Transverse colon (tissue), 4 donors: Measurements from ENCODE around the gene SPATA17. TPM values are rescaled to one million over a fixed set of nuclear protein-coding genes. Genes with fewer than 3 reads are reported as not detected.

Experiments used
- DNase-seq: peaks from one replicate; pipeline ENCODE4 v3.0.0-alpha.2; 2019
- H3K27ac ChIP-seq, 4 donors: fragments of 200-600 bp; sonication (generic); 2 replicates each; pipeline ENCODE4 v1.5.1; 2016 to 2018; ENCODE audit warnings: inconsistent platforms in 4 of 4
- H3K27me3 ChIP-seq: fragments of 200-600 bp; sonication (generic); 2 replicates; pipeline ENCODE4 v1.5.1; 2017; ENCODE audit warnings: inconsistent platforms
- H3K36me3 ChIP-seq, 4 donors: fragments of 200-600 bp; sonication (generic); 2 replicates each; pipeline ENCODE4 v1.5.1; 2017 to 2019; ENCODE audit warnings: inconsistent platforms in 4 of 4
- H3K4me1 ChIP-seq, 4 donors: fragments of 200-600 bp; sonication (generic); 2 replicates each; pipeline ENCODE4 v1.5.1; 2017 to 2020; ENCODE audit warnings: inconsistent platforms in 4 of 4
- H3K4me3 ChIP-seq, 4 donors: fragments of 200-600 bp; sonication (generic); 1 replicate in 1 of 4; 2 replicates in 3 of 4; pipeline versions ENCODE4 v1.5.1 to v1.6.1; 2017 to 2019; ENCODE audit warnings: inconsistent platforms in 4 of 4
- H3K9me3 ChIP-seq, 2 donors: fragments of 200-600 bp; sonication (generic); 2 replicates each; pipeline ENCODE4 v1.5.1; 2017 to 2019; ENCODE audit warnings: inconsistent platforms in 2 of 2
- EP300 ChIP-seq: sonication (generic); formaldehyde crosslinking; IDR thresholded peaks from one replicate; pipeline ENCODE4 v1.6.1; 2017; ENCODE audit warnings: antibody characterized with exemption, low read depth
- POLR2A ChIP-seq: fragments of 450-650 bp; IDR thresholded peaks from one replicate; pipeline ENCODE4 v1.6.1; 2016; ENCODE audit warnings: antibody characterized with exemption, mild to moderate bottlenecking, moderate library complexity
- POLR2AphosphoS5 ChIP-seq, 3 donors: sonication (generic); formaldehyde crosslinking; IDR thresholded peaks; one replicate each; pipeline ENCODE4 v1.6.1; 2016; ENCODE audit warnings: antibody characterized with exemption in 3 of 3
- WGBS, 2 donors: methylation state at CpG; one replicate each; pipeline ENCODE4 v1.1.5; 2018; ENCODE audit warnings: low coverage in 1 of 2; 5-methylcytosine and 5-hydroxymethylcytosine counted together
- in situ Hi-C, 4 donors: fragments of 200-750 bp; cut with MboI; loops; one replicate each; pipeline versions ENCODE4 v1.15.0 to v1.15.1; 2017; ENCODE audit warnings: low sequenced_read_pairs in 3 of 4, low pct_ligation_motif_present in 1 of 4, low pct_unique_long_range_greater_than_20kb in 1 of 4
- intact Hi-C: fragments of 100-400 bp; cut with DNase I; formaldehyde crosslinking; loops from one replicate; pipeline ENCODE4 v1.15.1; 2023; ENCODE audit warnings: low total_unique reads
- total RNA-seq, 4 donors: library from RNA; depleted of rRNA; stranded (reverse); fragments of >200 nt; gene quantifications; one replicate each; pipeline ENCODE4 v1.1.0, GENCODE V29; 2016
- TF ChIP-seq, protein P1 (sequence below), 5 experiments: fragments of 200-600 bp in 3 of 5; fragments of 450-650 bp in 2 of 5; sonication (generic) in 3 of 5; IDR thresholded peaks; 1 replicate in 2 of 5; 2 replicates in 3 of 5; pipeline ENCODE4 v1.5.1; 2016 to 2017; ENCODE audit warnings: antibody characterized with exemption in 5 of 5, inconsistent platforms in 3 of 5, mild to moderate bottlenecking in 2 of 5, moderate library complexity in 1 of 5

The SPATA17 gene
- total RNA-seq, 4 donors from 2014 or later: under 0.01 TPM; not detected in 2

DNA sequence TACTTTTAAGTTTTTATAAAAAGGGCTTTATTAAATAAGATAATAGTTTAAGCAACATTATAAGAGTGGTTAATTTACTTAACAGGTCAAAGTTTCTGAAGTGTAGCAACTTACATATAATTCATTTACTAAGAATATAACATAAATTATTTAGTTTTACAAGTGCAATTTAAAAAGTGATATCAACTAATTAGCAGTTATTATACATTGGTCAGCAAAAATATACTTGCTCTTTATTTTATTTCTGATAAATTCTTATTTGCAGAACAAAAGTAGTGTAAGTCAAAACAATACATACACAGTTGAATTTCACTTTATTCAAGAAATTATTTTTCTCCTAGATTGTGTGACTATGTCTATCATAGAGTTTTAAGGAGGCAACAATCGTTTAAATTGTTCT, 215.6 kb downstream of the SPATA17 start:
- H3K4me3 ChIP-seq: no peak overlapping the region
- no peaks in the 10 kb centered on the region for H3K9me3 ChIP-seq
- WGBS, 2 donors: 48 to 68% methylated on average over 1 of the region's 1 CpG
- H3K36me3 ChIP-seq: no peaks in the 10 kb centered on the region
- DNase-seq: no peak
- no peak for TF ChIP-seq POLR2AphosphoS5 (IDR thresholded peaks at IDR 0.05)
- TF ChIP-seq EP300: no peak
- TF ChIP-seq, protein P1, sequence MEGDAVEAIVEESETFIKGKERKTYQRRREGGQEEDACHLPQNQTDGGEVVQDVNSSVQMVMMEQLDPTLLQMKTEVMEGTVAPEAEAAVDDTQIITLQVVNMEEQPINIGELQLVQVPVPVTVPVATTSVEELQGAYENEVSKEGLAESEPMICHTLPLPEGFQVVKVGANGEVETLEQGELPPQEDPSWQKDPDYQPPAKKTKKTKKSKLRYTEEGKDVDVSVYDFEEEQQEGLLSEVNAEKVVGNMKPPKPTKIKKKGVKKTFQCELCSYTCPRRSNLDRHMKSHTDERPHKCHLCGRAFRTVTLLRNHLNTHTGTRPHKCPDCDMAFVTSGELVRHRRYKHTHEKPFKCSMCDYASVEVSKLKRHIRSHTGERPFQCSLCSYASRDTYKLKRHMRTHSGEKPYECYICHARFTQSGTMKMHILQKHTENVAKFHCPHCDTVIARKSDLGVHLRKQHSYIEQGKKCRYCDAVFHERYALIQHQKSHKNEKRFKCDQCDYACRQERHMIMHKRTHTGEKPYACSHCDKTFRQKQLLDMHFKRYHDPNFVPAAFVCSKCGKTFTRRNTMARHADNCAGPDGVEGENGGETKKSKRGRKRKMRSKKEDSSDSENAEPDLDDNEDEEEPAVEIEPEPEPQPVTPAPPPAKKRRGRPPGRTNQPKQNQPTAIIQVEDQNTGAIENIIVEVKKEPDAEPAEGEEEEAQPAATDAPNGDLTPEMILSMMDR (IDR thresholded peaks at IDR 0.05): no peak
- no peak for TF ChIP-seq POLR2A
- in situ Hi-C loops (no loop called here), intact Hi-C loops (no loop called here)
- H3K27me3 ChIP-seq: no peaks in the 10 kb centered on the region
- no peak overlapping the region for H3K27ac ChIP-seq
- H3K4me1 ChIP-seq: no peaks in the 10 kb centered on the region

- 79 to 83% methylated on average over 2 to 3 of the region's 3 CpGs for WGBS, 2 donors
- Histone ChIP-seq H3K4me3 (no peak overlapping the region), H3K27me3 (no peaks in the 10 kb centered on the region), H3K4me1 (no peaks in the 10 kb centered on the region), H3K36me3 (no peaks in the 10 kb centered on the region), H3K9me3 (no peaks in the 10 kb centered on the region), H3K27ac (no peak overlapping the region)
- intact Hi-C loops: no loop called here
- TF ChIP-seq EP300 (no peak), POLR2AphosphoS5 (IDR thresholded peaks at IDR 0.05) (no peak)
- TF ChIP-seq, protein P1 (IDR thresholded peaks at IDR 0.05): no peak
- no peak for DNase-seq
- in situ Hi-C loops: no loop called here
These were observed 216.5 kb downstream of the SPATA17 start for GRCh38 chr1:217847643-217848042.

DNA sequence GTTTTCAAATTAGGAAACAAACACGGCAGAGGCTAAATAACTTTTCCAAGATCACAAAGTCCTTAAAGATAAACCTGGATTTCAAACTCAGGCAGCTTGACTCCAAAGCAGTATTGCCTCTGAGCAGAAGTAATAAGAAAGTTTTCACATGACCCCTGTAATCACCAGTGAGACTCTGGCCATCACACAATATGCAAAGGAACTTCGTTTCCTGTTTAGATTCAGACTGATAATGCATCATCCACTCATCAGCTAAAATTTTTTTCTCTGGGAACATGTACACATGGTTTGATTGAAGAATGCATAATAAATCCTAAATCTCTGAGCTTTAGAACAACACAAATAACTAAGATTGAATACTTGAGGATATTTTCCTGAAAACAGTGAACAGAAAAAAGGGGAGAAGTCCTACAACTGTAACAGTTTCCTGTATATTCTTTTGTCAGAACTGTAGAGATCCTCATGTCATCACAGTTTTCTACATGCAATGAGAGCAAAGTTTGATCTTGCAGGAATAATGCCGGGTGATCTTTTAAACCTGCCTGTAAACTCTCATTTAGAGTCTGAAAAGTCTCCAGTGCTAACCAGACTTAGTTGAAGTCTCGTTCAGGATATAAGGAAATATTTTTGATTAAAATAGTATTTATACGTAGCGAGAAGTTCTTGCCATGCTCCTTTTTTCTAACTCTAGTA, 225.3 kb downstream of the SPATA17 start:
- DNase-seq: no peak
- 66 to 69% methylated on average over 6 of the region's 6 CpGs for WGBS, 2 donors
- H3K36me3 ChIP-seq: no peaks in the 10 kb centered on the region
- no peak overlapping the region for H3K27ac ChIP-seq
- intact Hi-C loops (no loop called here), in situ Hi-C loops (no loop called here)
- H3K9me3 ChIP-seq: no peaks in the 10 kb centered on the region
- no peaks in the 10 kb centered on the region for H3K4me1 ChIP-seq
- H3K4me3 ChIP-seq: no peak overlapping the region
- H3K27me3 ChIP-seq: no peaks in the 10 kb centered on the region
- TF ChIP-seq, protein P1 (IDR thresholded peaks at IDR 0.05): no peak
- TF ChIP-seq POLR2AphosphoS5 (IDR thresholded peaks at IDR 0.05) (no peak), EP300 (no peak), POLR2A (no peak)

- in situ Hi-C loops: no loop called here
- DNase-seq: no peak
- no peaks in the 10 kb centered on the region for H3K9me3 ChIP-seq
- no peaks in the 10 kb centered on the region for H3K4me1 ChIP-seq
- H3K36me3 ChIP-seq: no peaks in the 10 kb centered on the region
- WGBS, 2 donors: 58 to 65% methylated on average over 3 to 5 of the region's 5 CpGs
- H3K4me3 ChIP-seq: no peak overlapping the region
- H3K27me3 ChIP-seq: no peaks in the 10 kb centered on the region
- intact Hi-C loops: no loop called here
- H3K27ac ChIP-seq: no peak overlapping the region
- TF ChIP-seq POLR2A (no peak), EP300 (no peak), POLR2AphosphoS5 (IDR thresholded peaks at IDR 0.05) (no peak)
- TF ChIP-seq, protein P1 (IDR thresholded peaks at IDR 0.05): no peak
These were observed 225.9 kb downstream of the SPATA17 start for GRCh38 chr1:217857061-217857460.
